Endothelial cell of umbilical vein (primary cell): ENCODE results near the gene GRB2. TPM values are rescaled to one million over a fixed set of nuclear protein-coding genes. Genes with fewer than 3 reads are reported as not detected.

Experiments used
- BruUV-seq: library from RNA; stranded (reverse); fragments of 400-500 nt; replicated peaks from 2 replicates; lab custom pipeline; 2021; lab: Mats Ljungman, UMichigan
- CTCF ChIA-PET: fragments of 300-600, 350-600 bp; sonication (Branson Sonifier 250); formaldehyde crosslinking; loops from one replicate; lab custom pipeline; 2021; ENCODE audit warnings: antibody characterized with exemption, inconsistent platforms; lab: Charles Lee
- POLR2A ChIA-PET: fragments of 300-600, 350-600 bp; sonication (Branson Sonifier 250); formaldehyde crosslinking; loops from one replicate; lab custom pipeline; 2021; ENCODE audit warnings: antibody characterized with exemption, inconsistent platforms; lab: Charles Lee
- DNase-seq: peaks from one replicate; pipeline ENCODE4 v3.0.0-alpha.2; 2011; ENCODE audit warnings: low read depth, low spot score
- FAIRE-seq: peaks from 2 replicates; lab custom pipeline; 2011; peaks lifted over from hg19 to GRCh38; lab: Jason Lieb, UNC
- H2AFZ ChIP-seq: 2 replicates; pipeline ENCODE4 v1.6.0; 2012; ENCODE audit warnings: low read depth, low read length, control low read depth, inconsistent platforms
- H3K27ac ChIP-seq: 2 replicates; pipeline ENCODE4 v1.5.1; 2011; ENCODE audit warnings: low read depth, mild to moderate bottlenecking, control low read depth, low read length, moderate library complexity; ENCODE audit not compliant: insufficient read depth
- H3K27me3 ChIP-seq, 2 experiments: 2 replicates each; pipeline versions ENCODE4 v1.6.0 to v1.6.1; 2011; ENCODE audit warnings: low read length in 2 of 2, mixed read lengths in 1 of 2; ENCODE audit not compliant: control insufficient read depth in 2 of 2, insufficient read depth in 2 of 2
- H3K36me3 ChIP-seq, 2 experiments: 2 replicates in 1 of 2; 3 replicates in 1 of 2; pipeline ENCODE4 v1.5.1; 2011; ENCODE audit warnings: low read length in 2 of 2, mild to moderate bottlenecking in 1 of 2, moderate library complexity in 1 of 2; ENCODE audit not compliant: control insufficient read depth in 2 of 2, insufficient read depth in 2 of 2; ENCODE audit errors: extremely low read depth in 1 of 2
- H3K4me1 ChIP-seq: 3 replicates; pipeline ENCODE4 v1.5.1; 2011; ENCODE audit warnings: mild to moderate bottlenecking, low read length; ENCODE audit not compliant: control insufficient read depth, insufficient read depth; ENCODE audit errors: extremely low read depth
- H3K4me2 ChIP-seq: 2 replicates; pipeline ENCODE4 v1.6.1; 2011; ENCODE audit warnings: low read length, control low read depth, mixed read lengths; ENCODE audit not compliant: insufficient read depth
- H3K4me3 ChIP-seq, 3 experiments: fragments of 200-600 bp in 1 of 3; sonication (generic), shearing (Covaris generic) in 1 of 3; replicated peaks in 1 of 3; 2 replicates each; pipeline ENCODE4 v1.5.1; 2011 to 2016; ENCODE audit warnings: control low read depth in 3 of 3, low read length in 3 of 3, mild to moderate bottlenecking in 2 of 3, inconsistent platforms in 1 of 3, low read depth in 1 of 3, moderate library complexity in 1 of 3; ENCODE audit not compliant: insufficient read depth in 1 of 3
- H3K79me2 ChIP-seq: 2 replicates; pipeline ENCODE4 v1.6.0; 2012; ENCODE audit warnings: low read length, inconsistent platforms; ENCODE audit not compliant: control insufficient read depth, insufficient read depth
- H3K9ac ChIP-seq: replicated peaks from 2 replicates; pipeline ENCODE3; 2011; ENCODE audit warnings: low read length, control low read depth; ENCODE audit not compliant: insufficient read depth; ENCODE audit errors: extremely low read depth
- H3K9me1 ChIP-seq: replicated peaks from 3 replicates; pipeline ENCODE4 v1.6.0; 2011; ENCODE audit warnings: mild to moderate bottlenecking, low read length; ENCODE audit not compliant: control insufficient read depth, insufficient read depth; ENCODE audit errors: extremely low read depth
- H3K9me3 ChIP-seq: replicated peaks from 2 replicates; pipeline ENCODE4 v1.5.1; 2012; ENCODE audit warnings: low read length, inconsistent platforms; ENCODE audit not compliant: control insufficient read depth, insufficient read depth
- H4K20me1 ChIP-seq: replicated peaks from 2 replicates; pipeline ENCODE3; 2011; ENCODE audit warnings: mild to moderate bottlenecking, low read length; ENCODE audit not compliant: control insufficient read depth, insufficient read depth; ENCODE audit errors: extremely low read depth
- CTCF ChIP-seq, 2 donors: IDR thresholded peaks; 1 replicate in 1 of 2; 2 replicates in 1 of 2; pipeline ENCODE4 v1.5.1; 2011; ENCODE audit warnings: low read length in 2 of 2, mild to moderate bottlenecking in 2 of 2, moderate library complexity in 2 of 2, control low read depth in 1 of 2, inconsistent platforms in 1 of 2, low read depth in 1 of 2; ENCODE audit not compliant: insufficient read depth in 1 of 2; ENCODE audit errors: extremely low read depth in 1 of 2
- EZH2 ChIP-seq: IDR thresholded peaks from 2 replicates; pipeline ENCODE4 v1.6.1; 2012; ENCODE audit warnings: borderline replicate concordance, low read depth, mild to moderate bottlenecking, moderate library complexity, low read length, inconsistent platforms; ENCODE audit not compliant: severe bottlenecking
- FOS ChIP-seq: IDR thresholded peaks from 2 replicates; pipeline ENCODE4 v1.6.1; 2011; ENCODE audit warnings: mild to moderate bottlenecking, low read length, moderate library complexity, borderline replicate concordance; ENCODE audit not compliant: insufficient read depth
- GATA2 ChIP-seq: IDR thresholded peaks from 2 replicates; pipeline ENCODE4 v1.7.0; 2011; ENCODE audit warnings: low read depth, mild to moderate bottlenecking, moderate library complexity, mixed read lengths, low read length; ENCODE audit not compliant: insufficient read length, insufficient read depth
- JUN ChIP-seq: IDR thresholded peaks from 2 replicates; pipeline ENCODE4 v1.6.1; 2011; ENCODE audit warnings: borderline replicate concordance, low read depth; ENCODE audit not compliant: insufficient read length, insufficient read depth
- MAX ChIP-seq: IDR thresholded peaks from 2 replicates; pipeline ENCODE4 v1.6.1; 2011; ENCODE audit not compliant: insufficient read depth, insufficient read length
- MYC ChIP-seq: IDR thresholded peaks from one replicate; pipeline ENCODE4 v1.6.1; 2011; ENCODE audit warnings: mild to moderate bottlenecking, low read depth, low read length
- POLR2AphosphoS5 ChIP-seq: IDR thresholded peaks from 2 replicates; pipeline ENCODE4 v1.6.1; 2012; ENCODE audit warnings: low read depth, mild to moderate bottlenecking, control low read depth, low read length, moderate library complexity; ENCODE audit not compliant: insufficient read depth
- dilution Hi-C: fragments of 300-500 bp; cut with MboI; formaldehyde crosslinking; loops from one replicate; pipeline ENCODE4 v1.15.0; 2019; ENCODE audit warnings: low sequenced_read_pairs; ENCODE audit not compliant: extremely low pct_ligation_motif_present
- intact Hi-C: fragments of 100-400 bp; cut with micrococcal nuclease; formaldehyde crosslinking; loops from one replicate; pipeline ENCODE4 v1.10.0; 2022
- polyA plus RNA-seq, 4 experiments: library from polyadenylated mRNA; depleted of rRNA in 3 of 4; stranded (reverse) in 3 of 4; unstranded in 1 of 4; fragments of >200 nt; gene quantifications; 2 replicates each; pipeline versions ENCODE4 v1.2.1 to v1.2.3, GENCODE V29; 2011 to 2012; ENCODE audit warnings: missing spikeins in 1 of 4
- total RNA-seq: library from RNA; stranded (reverse); gene quantifications from 2 replicates; pipeline ENCODE4 v1.2.3, GENCODE V29; 2021

Gene GRB2
- total and polyA plus RNA-seq, 2 donors (not counting 3 experiments of a cell fraction or from before 2014, with no cell fraction given), result 51.5 to 93.9 TPM

- POLR2A ChIA-PET, result no interaction called here
- Histone ChIP-seq H3K27me3 (no peaks in the 10 kb centered on the region), H3K4me3 (no peak overlapping the region), H2AFZ (no peak overlapping the region), H3K4me1 (peaks cover 21% of the 10 kb centered on the region), H3K9ac (no peak overlapping the region), H3K9me3 (no peaks in the 10 kb centered on the region), H3K9me1 (no peaks in the 10 kb centered on the region), H3K36me3 (peaks cover 0 to 3% of the 10 kb centered on the region in 2 experiments), H3K4me2 (no peak overlapping the region), H3K79me2 (peaks cover 20% of the 10 kb centered on the region), H4K20me1 (no peaks in the 10 kb centered on the region), H3K27ac (no peak overlapping the region)
- CTCF ChIA-PET, result interaction anchor here (1.1 kb wide), 1 partner anchor 65 kb away, joined by 3 read pairs; no protein-coding TSS in a partner anchor
- dilution Hi-C loops, result no loop called here
- no peak for DNase-seq
- FAIRE-seq, result no peak
- TF ChIP-seq EZH2, result no peak
- intact Hi-C loops, result no loop called here
- no TSS peak for BruUV-seq
Measured at GRCh38 chr17:75327757-75328156, 77.7 kb downstream of the GRB2 start.

GRCh38 chr17:75326226-75326848 lies 79.1 kb downstream of the GRB2 start:
- BruUV-seq, result no TSS peak
- TF ChIP-seq JUN, result no peak
- no peak for TF ChIP-seq MYC
- TF ChIP-seq MAX, result no peak
- no peak for TF ChIP-seq CTCF (IDR thresholded peaks at IDR 0.05; ENCODE audit: extremely low read depth in 1 of 2, insufficient read depth in 1 of 2, low read depth in 1 of 2, low read length in 2 of 2)
- TF ChIP-seq FOS, result no peak
- TF ChIP-seq POLR2AphosphoS5, result no peak
- TF ChIP-seq EZH2, result no peak
- TF ChIP-seq GATA2, result peak; percentile 86
- H3K9ac ChIP-seq, result peak overlapping the region; percentile 35
- peaks cover 15% of the 10 kb centered on the region for H3K79me2 ChIP-seq
- peaks cover 3 to 8% of the 10 kb centered on the region in 2 experiments for H3K36me3 ChIP-seq
- no peaks in the 10 kb centered on the region for H3K9me3 ChIP-seq
- H3K4me2 ChIP-seq, result peak overlapping the region; percentile 63
- H3K4me3 ChIP-seq, result peak overlapping the region in 1 of 3 experiments; percentile 13
- dilution Hi-C loops (no loop called here), intact Hi-C loops (no loop called here)
- H3K9me1 ChIP-seq, result no peaks in the 10 kb centered on the region
- H2AFZ ChIP-seq, result no peak overlapping the region
- H4K20me1 ChIP-seq, result no peaks in the 10 kb centered on the region
- ChIA-PET CTCF (interaction anchor here (0.7 to 7.4 kb wide), 15 partner anchors 9 to 190 kb away, joined by 3 to 178 read pairs (median 4); partner anchors contain the start of genes GRB2, MIF4GD and TSEN54), POLR2A (interaction anchor here (0.6 to 2.2 kb wide), 3 partner anchors 68 to 101 kb away, joined by 3 to 11 read pairs (median 5); partner anchors contain the start of gene GRB2)
- H3K4me1 ChIP-seq, result peaks cover 24% of the 10 kb centered on the region
- peak overlapping the region; percentile 79 for H3K27ac ChIP-seq
- FAIRE-seq (no peak), DNase-seq (no peak)
- no peaks in the 10 kb centered on the region for H3K27me3 ChIP-seq
